Omental fat pad (tissue), 4 donors: ENCODE results near the gene AKAP8. TPM values are rescaled to one million over a fixed set of nuclear protein-coding genes. Genes with fewer than 3 reads are reported as not detected.
"Not testable (repeated sequence)": the region's sequence is repeated elsewhere in the genome, so short reads cannot be mapped to it uniquely, and the experiment has no call there.

Source experiments
- ATAC-seq: fragments of 150-250 bp; one replicate; pipeline ENCODE4 v1.9.1; 2016; ENCODE audit warnings: mild to moderate bottlenecking, moderate library complexity; ENCODE audit not compliant: low FRiP score
- DNase-seq: peaks from one replicate; pipeline ENCODE4 v3.0.0-alpha.2; 2019; ENCODE audit warnings: low spot score
- total RNA-seq, 4 donors: library from RNA; depleted of rRNA; stranded (reverse); fragments of >200 nt; gene quantifications; one replicate each; pipeline ENCODE4 v1.1.0, GENCODE V29; 2016
- TF ChIP-seq, protein P1 (sequence below), 3 donors: fragments of 450-650 bp; IDR thresholded peaks; one replicate each; pipeline ENCODE4 v1.5.1; 2016 to 2017; ENCODE audit warnings: antibody characterized with exemption in 3 of 3, mild to moderate bottlenecking in 3 of 3, moderate library complexity in 2 of 3

AKAP8 gene
- total RNA-seq, 4 donors from 2014 or later: 17.5 to 45.6 (median 22.8) TPM

DNA sequence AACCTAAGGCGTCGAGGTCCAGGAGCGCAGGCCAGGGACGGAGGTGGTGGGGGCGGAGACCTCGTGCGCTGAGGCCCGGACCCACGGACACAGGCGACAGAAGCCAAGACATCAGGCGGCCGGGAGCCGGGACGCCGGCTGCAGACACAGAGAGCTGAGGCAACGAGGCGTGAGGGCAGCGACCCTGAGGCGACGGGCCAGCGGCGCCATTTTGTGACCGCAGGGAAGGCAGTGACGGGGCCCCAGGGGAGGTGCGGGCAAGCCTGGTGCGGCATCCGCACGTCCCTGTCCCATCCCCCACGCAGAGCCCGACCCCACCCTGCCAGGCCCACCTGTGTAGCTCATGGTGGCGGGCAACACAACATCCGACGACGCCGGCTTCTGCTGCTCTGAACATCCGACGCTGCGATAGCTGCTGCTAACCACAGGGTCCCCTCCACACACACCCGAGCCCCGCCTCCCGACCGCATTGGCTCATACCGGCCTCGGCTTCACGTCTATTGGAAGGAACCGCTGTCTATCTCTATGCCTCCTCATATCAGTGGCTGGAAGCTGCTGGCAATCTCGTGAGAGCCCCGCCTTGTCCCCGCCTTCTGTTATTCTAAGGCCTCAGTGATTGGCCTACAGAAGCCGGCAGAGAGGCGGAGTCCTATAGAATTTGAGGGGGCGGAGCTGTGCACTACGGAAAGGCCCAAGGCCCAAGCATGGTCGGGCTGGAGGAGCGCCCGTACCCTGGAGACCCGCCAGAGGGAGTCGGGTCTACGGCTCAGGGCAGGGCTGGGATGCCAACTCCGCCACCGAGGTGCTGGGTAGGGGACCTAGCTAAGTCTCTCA, 39.2 kb upstream of the AKAP8 start, which contains the start of gene AKAP8L:
TSS of gene AKAP8L (minus strand) at position 410 of the 834 bp plus-strand sequence. CDS start at position 345, 65 bp downstream.
- TF ChIP-seq, protein P1, sequence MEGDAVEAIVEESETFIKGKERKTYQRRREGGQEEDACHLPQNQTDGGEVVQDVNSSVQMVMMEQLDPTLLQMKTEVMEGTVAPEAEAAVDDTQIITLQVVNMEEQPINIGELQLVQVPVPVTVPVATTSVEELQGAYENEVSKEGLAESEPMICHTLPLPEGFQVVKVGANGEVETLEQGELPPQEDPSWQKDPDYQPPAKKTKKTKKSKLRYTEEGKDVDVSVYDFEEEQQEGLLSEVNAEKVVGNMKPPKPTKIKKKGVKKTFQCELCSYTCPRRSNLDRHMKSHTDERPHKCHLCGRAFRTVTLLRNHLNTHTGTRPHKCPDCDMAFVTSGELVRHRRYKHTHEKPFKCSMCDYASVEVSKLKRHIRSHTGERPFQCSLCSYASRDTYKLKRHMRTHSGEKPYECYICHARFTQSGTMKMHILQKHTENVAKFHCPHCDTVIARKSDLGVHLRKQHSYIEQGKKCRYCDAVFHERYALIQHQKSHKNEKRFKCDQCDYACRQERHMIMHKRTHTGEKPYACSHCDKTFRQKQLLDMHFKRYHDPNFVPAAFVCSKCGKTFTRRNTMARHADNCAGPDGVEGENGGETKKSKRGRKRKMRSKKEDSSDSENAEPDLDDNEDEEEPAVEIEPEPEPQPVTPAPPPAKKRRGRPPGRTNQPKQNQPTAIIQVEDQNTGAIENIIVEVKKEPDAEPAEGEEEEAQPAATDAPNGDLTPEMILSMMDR (IDR thresholded peaks at IDR 0.05): peak in 1 of 3 donors; percentile 49
- DNase-seq (peak; percentile 97), ATAC-seq (peak; percentile 99)

DNA sequence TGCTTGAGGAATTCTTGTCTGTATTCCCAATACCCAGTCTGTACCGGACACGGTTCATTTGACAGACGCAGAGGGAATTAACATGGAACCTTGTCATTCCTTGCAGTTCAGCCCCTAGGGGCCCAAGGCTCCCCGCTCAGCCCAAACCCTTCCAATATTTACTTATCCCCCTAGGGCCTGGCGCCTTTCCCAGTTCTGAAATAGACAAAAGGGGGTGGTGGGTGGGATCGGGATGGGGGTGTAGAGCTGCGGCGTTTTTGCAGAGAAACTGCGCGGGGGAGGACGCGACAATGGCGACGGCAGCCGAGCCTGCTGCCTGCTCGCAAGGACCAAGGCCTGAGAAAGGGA, 38.6 kb upstream of the AKAP8 start:
- ATAC-seq: no peak
- DNase-seq: no peak
- TF ChIP-seq, protein P1 (IDR thresholded peaks at IDR 0.05): no peak

DNA sequence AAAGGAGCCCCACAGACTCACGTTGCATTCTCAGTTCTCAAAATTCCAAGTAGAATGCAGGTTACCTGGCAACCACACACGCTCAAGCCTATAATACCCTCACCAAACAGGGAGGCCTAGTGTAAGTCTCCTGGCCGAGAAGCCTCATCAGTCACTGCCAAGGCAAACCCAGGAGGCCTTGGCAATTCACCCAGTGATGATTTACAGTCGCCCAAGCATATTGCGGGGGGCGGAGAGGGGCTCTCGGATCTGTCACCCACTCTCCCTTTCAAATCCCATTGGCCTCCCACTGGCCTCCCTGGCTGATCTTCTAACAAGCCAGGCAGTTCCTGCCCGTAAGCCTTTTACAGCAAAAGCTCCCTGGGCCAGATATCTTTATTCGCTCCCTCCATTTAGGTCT, 38.1 kb upstream of the AKAP8 start:
- DNase-seq (no peak), ATAC-seq (no peak)
- TF ChIP-seq, protein P1 (IDR thresholded peaks at IDR 0.05): no peak

DNA sequence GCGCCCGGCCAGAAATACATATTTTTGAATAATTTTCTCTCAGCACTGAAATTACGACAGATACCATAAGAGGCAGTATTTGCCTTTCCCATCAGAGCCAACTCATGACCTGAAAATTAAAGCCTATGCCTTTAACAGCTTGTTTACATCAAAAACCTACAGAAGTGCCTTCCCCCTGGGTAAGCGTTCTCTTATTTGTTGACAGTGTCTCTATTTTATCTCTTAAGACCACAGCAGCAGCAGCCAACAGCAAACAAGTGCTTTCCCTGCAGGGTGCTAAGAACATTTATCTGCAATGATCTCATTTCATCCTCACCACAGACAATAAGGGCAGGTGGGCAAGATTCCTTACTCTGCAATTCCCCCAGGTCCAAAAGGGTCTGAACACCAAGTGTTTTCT, 33.2 kb upstream of the AKAP8 start:
- TF ChIP-seq, protein P1 (IDR thresholded peaks at IDR 0.05): no peak
- ATAC-seq: no peak
- no peak for DNase-seq

DNA sequence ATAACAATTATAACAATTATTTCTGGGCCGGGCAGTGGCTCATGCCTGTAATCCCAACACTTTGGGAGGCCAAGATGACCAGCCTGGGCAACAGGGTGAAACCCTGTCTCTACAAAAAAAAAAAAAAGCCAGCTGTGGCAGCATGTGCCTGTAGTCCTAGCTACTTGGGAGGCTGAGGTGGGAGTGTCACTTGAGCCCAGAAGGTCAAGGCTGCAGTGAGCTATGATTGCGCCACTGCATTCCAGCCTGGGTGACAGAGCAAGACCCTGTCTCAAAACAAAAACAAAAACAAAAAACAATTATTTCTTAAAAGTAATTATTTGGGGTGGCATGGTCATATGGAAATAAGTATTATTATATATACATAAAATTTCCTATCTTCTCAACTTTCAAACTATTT, 31.8 kb upstream of the AKAP8 start:
- ATAC-seq, DNase-seq: not testable (repeated sequence)

DNA sequence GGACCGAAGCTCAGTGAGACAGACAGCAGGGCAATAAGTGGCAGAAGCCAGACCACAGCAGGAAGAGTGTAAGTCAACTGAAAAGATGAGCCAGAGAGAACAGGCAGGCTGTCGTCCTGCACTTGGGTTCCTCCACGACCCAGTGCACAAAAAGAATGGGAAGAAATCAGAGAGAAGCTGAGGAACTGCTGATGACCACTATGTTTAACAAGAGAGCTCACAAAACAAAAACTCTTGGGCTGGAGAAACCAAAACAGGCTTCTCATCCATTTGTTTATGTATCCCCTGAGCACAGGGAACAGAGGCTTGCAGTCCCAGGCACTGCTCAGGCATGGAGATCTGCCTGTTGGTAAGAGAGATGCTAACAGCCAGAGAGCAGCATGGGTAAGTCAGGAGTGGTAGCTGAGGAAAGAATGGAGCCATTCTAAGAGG, 25.2 kb upstream of the AKAP8 start:
- DNase-seq (no peak), ATAC-seq (no peak)
- TF ChIP-seq, protein P1 (IDR thresholded peaks at IDR 0.05): no peak

DNA sequence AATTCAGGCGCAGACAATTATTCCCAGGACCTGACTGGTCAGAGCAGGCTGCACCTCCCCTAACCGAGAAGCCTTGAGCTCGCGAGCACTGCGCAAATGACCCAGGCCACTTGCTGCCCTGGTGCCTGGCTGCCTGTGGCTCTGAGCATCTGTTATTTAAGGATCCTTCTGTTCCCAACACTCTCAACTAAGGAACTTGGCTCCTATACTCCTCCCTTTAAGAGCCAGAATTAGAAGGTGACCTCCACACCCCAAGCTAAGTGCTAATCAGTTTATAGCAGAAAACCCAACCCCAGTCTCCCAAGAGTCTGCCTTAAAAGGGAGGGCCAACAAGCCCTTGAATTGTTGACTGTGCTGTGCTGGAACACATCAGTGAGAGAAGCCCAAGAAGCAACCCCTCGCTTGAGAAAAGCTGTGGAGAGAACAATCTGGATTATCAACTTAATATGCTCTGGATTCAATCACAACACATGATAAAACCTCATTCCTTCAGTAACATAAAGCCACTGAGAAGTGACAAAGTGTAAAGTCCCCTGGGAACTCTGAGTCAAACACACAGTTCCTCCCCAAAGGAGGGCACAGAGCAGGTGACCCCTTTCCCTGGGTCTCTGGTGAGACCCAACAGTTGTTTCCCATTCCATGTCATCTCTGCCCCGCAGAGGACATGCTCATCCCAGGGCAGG, 24.7 kb upstream of the AKAP8 start:
- DNase-seq: no peak
- no peak for ATAC-seq
- TF ChIP-seq, protein P1 (IDR thresholded peaks at IDR 0.05): no peak
